GM18909 (cell line): Measurements from ENCODE around the gene LRRC8D.
"Not testable (repeated sequence)": the region's sequence is repeated elsewhere in the genome, so short reads cannot be mapped to it uniquely, and the experiment has no call there.

ENCODE experiments used
- ATAC-seq: cut with Tn5 transposase; IDR thresholded peaks from one replicate; pipeline ENCODE4 v1.9.1; 2021; ENCODE audit warnings: mild to moderate bottlenecking; ENCODE audit not compliant: unreplicated experiment, poor library complexity

LRRC8D gene

DNA sequence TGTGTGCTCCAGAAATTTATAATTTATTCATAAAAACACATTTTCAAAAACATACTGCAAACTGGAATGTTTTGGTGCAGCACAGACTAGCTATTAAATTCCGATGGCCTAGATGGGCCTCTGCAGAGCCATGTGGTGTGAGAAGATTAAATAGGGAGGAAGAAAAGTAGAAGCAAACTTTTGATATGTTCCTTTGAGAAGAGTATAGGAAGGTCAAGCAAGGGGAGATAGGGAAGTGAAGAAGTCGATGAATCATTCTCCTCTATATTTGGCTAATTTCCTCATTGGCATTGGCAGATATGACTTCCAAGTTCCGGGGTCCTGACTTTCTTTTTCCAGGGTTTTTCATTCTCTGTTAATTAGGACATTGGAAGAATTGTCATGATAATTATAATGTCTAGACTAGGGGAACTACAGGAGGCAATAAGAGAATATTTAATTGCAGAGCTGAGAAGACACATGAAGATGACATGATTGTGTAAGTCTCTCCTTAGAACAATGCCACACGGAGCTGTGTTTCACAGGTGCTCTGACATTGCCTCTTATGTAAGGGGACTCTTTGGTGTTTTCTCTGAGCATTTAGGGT lies 154.8 kb downstream of the LRRC8D start:
- no peak for ATAC-seq

DNA sequence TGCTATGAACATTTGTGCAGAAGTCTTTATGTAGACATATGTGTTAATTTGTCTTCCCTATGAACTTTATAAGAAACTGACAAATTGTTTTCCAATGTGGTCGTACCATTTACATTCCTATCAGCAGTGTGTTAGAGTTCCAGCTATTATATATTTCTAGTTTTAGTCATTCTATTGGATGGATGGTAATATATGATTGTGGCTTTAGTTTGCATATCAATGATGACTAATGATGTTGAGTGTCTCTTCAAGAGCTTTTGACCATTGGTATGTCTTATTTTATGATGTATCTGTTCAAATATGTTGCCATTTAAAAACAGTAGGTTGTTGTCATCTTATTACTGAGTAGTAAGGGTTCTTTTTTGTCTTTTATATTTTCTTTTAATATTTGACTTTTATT lies 157.9 kb downstream of the LRRC8D start:
- no peak for ATAC-seq

DNA sequence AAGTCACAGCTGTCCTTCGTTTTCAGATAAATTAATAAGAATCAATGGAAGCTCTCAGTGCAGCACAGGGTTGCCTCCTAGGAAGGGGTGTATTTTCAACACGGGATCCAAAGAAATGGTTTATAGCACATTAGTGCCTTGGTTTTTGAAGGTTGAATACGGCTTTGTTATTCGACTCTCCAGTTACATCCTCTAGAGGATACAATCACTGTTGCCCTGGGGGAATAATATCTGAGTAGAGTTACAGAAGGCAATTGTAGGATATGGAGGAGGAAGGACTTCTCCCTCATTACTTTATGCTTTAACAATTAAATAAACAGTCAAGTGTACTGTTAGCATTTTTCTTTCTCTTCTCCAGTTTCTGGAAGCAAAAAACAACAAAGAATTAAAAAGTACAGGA lies 159.8 kb downstream of the LRRC8D start:
- no peak for ATAC-seq

DNA sequence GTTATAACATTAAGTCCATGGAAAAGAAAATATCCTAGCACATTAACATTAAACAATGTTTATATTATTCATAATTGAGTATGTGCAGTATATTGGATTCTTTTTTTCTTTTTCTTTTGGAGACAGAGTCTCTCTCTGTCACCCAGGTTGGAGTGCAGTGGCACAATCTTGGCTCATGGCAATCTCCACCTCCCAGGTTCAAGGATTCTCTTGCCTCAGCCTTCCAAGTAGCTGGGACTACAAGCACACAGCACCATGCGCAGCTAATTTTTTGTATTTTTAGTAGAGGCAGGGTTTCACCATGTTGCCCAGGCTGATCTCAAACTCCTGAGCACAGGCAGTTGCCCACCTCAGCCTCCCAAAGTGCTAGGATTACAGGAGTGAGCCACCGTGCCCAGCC lies 162.0 kb downstream of the LRRC8D start:
- ATAC-seq: not testable (repeated sequence)

DNA sequence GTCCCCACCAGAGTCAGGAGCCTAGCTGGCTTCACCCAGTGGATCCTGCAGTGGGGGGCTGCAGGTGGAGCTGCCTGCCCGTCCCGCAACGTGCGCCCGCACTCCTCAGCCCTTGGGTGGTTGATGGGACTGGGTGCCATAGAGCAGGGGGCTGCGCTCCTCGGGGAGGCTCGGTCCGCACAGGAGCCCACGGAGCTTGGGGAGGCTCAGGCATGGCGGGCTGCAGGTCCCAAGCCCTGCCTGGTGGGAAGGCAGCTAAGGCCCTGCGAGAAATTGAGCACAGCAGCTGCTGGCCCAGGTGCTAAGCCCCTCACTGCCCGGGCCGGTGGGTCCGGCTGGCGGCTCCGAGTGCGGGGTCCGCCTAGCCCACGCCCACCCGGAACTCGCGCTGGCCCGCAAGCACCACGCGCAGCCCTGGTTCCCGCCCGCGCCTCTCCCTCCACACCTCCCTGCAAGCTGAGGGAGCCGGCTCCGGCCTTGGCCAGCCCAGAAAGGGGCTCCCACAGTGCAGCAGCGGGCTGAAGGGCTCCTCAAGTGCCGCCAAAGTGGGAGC lies 163.8 kb downstream of the LRRC8D start:
- ATAC-seq: not testable (repeated sequence)

DNA sequence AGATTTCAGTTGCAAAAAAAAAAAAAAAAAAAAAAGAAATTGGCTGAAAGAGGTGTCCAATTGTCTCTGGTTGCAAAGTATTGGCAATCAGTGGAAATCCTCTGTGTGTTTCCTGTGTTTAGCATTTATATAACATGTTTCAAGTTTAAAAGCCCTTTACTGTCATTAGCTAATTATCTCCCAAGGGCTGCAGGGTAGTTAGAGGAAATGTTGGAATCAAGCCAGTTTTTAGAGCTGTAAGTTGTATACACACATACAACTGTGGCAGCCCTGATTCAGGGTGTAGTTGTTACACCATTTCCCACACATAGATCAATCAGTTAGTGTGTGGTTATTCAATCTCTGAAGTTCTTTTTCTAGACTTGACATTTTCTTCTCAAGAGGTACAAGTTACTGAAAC lies 165.2 kb downstream of the LRRC8D start:
- ATAC-seq: no peak
